Thyroid gland (tissue), 4 donors: Measurements from ENCODE around the gene RNASEH2A. TPM values are rescaled to one million over a fixed set of nuclear protein-coding genes. Genes with fewer than 3 reads are reported as not detected.

Source experiments
- DNase-seq, 2 donors: peaks; one replicate each; pipeline ENCODE4 v3.0.0-alpha.2; 2019
- H3K27ac ChIP-seq, 3 donors: fragments of 200-600 bp; sonication (generic); 1 replicate in 2 of 3; 2 replicates in 1 of 3; pipeline ENCODE4 v1.5.1; 2016 to 2019; ENCODE audit warnings: mild to moderate bottlenecking in 1 of 3, moderate library complexity in 1 of 3
- H3K27me3 ChIP-seq: fragments of 200-600 bp; sonication (generic); one replicate; pipeline ENCODE4 v1.5.1; 2019
- H3K36me3 ChIP-seq, 2 donors: fragments of 200-600 bp; sonication (generic); one replicate each; pipeline ENCODE4 v1.5.1; 2016 to 2019
- H3K4me1 ChIP-seq, 2 donors: fragments of 200-600 bp; sonication (generic); one replicate each; pipeline ENCODE4 v1.5.1; 2017 to 2019
- H3K4me3 ChIP-seq, 3 donors: fragments of 200-600 bp; sonication (generic); replicated peaks in 1 of 3; 1 replicate in 2 of 3; 2 replicates in 1 of 3; pipeline ENCODE4 v1.5.1; 2016; ENCODE audit warnings: mild to moderate bottlenecking in 1 of 3
- H3K9me3 ChIP-seq: fragments of 200-600 bp; sonication (generic); one replicate; pipeline ENCODE4 v1.5.1; 2017
- POLR2A ChIP-seq, 2 donors: fragments of 450-650 bp; IDR thresholded peaks; one replicate each; pipeline ENCODE4 v1.6.1; 2017; ENCODE audit warnings: antibody characterized with exemption in 2 of 2, mild to moderate bottlenecking in 2 of 2, moderate library complexity in 1 of 2
- WGBS, 2 donors: methylation state at CpG; one replicate each; pipeline ENCODE4 v1.1.5; 2017; 5-methylcytosine and 5-hydroxymethylcytosine counted together
- intact Hi-C: fragments of 100-400 bp; cut with DNase I; formaldehyde crosslinking; loops from one replicate; pipeline ENCODE4 v1.15.1; 2023
- total RNA-seq, 4 donors: library from RNA; depleted of rRNA; stranded (reverse); fragments of >200 nt; gene quantifications; one replicate each; pipeline ENCODE4 v1.2.3, GENCODE V29; 2016
- TF ChIP-seq, protein P1 (sequence below), 6 experiments: fragments of 200-600 bp in 3 of 6; fragments of 450-650 bp in 3 of 6; sonication (generic) in 3 of 6; IDR thresholded peaks; one replicate each; pipeline ENCODE4 v1.5.1; 2016 to 2019; ENCODE audit warnings: antibody characterized with exemption in 6 of 6, mild to moderate bottlenecking in 2 of 6, inconsistent platforms in 1 of 6, moderate library complexity in 1 of 6

The RNASEH2A gene
- total RNA-seq, 4 donors from 2014 or later = 1.5 to 11.8 (median 5.4) TPM

DNA sequence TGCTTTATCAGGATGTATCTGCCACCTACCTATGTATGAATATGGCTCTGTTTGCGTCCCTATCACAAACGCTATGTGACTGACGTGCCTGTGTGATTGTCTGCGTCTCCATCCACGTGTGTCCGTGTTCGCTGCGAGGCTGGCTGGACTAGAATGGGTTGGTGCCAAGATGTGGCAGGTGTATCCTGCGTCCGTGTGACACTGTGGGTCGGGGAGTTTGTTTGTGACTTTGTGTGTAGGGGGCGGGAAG, 24.3 kb upstream of the RNASEH2A start:
- WGBS, 2 donors = 3 to 8% methylated on average over 8 to 12 of the region's 12 CpGs
- DNase-seq = peak; percentile 74 to 79
- no peaks in the 10 kb centered on the region for H3K36me3 ChIP-seq
- peak overlapping the region in 1 of 3 donors; percentile 46 for H3K4me3 ChIP-seq
- no peaks in the 10 kb centered on the region for H3K9me3 ChIP-seq
- intact Hi-C loops = no loop called here
- H3K4me1 ChIP-seq = peaks cover 51 to 71% of the 10 kb centered on the region in 2 donors
- no peaks in the 10 kb centered on the region for H3K27me3 ChIP-seq
- H3K27ac ChIP-seq = peak overlapping the region; percentile 96 to 99 (median 96)
- TF ChIP-seq, protein P1, sequence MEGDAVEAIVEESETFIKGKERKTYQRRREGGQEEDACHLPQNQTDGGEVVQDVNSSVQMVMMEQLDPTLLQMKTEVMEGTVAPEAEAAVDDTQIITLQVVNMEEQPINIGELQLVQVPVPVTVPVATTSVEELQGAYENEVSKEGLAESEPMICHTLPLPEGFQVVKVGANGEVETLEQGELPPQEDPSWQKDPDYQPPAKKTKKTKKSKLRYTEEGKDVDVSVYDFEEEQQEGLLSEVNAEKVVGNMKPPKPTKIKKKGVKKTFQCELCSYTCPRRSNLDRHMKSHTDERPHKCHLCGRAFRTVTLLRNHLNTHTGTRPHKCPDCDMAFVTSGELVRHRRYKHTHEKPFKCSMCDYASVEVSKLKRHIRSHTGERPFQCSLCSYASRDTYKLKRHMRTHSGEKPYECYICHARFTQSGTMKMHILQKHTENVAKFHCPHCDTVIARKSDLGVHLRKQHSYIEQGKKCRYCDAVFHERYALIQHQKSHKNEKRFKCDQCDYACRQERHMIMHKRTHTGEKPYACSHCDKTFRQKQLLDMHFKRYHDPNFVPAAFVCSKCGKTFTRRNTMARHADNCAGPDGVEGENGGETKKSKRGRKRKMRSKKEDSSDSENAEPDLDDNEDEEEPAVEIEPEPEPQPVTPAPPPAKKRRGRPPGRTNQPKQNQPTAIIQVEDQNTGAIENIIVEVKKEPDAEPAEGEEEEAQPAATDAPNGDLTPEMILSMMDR (IDR thresholded peaks at IDR 0.05) = peak in 1 of 6 experiments; percentile 1
- no peak for TF ChIP-seq POLR2A (IDR thresholded peaks at IDR 0.05)

DNA sequence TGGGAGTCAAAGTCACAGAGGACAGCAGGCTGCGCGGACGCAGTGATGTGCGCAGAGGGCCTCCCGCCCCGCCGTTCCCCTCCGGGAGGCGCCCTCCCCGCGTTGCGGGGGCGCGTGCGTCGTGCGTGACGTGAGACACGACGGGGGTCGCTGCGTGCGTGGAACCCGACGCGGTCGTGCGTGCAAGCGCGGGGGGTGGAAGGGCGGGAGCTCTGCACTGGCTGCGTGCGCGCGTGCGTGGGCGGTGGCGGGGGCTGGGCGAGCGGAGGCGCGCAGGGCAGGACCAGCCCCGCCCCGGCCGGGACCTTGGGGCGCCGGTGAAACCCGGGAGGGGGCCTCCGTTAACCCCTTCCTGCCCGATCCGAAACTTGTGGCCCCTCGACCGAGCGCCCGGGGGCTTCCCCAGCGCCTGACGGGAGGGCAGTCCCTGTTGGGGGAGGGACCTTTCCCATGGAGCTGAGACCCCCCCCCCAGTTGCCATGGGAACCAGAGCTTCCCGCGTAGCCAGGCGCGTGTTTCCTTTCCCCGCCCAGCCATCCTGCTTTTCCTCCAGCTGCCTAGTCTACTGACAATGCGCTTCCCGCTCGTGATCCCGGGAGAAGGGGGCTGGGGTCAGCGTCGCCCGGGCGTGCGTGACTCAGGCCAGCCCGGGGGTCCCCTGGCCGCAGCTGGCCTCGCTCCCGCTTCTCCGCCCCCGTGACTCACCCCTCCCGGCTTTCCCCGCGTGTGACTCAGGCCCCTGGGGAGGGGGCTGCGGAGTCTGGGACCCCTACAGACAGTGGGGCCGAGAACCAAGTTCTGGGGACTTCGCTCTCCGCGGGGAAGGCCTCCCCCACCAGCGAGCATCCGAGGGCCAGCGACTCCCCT, 23.7 kb upstream of the RNASEH2A start:
- peak overlapping the region; percentile 96 to 99 (median 96) for H3K27ac ChIP-seq
- H3K36me3 ChIP-seq = no peaks in the 10 kb centered on the region
- H3K27me3 ChIP-seq = no peaks in the 10 kb centered on the region
- intact Hi-C loops = no loop called here
- TF ChIP-seq, protein P1 (IDR thresholded peaks at IDR 0.05) = peak in 2 of 6 experiments; percentile 0 to 13
- TF ChIP-seq POLR2A (IDR thresholded peaks at IDR 0.05) = peak; percentile 49 to 61
- peaks cover 56 to 73% of the 10 kb centered on the region in 2 donors for H3K4me1 ChIP-seq
- H3K4me3 ChIP-seq = peak overlapping the region in 2 of 3 donors; percentile 10 to 46
- 0 to 4% methylated on average over 4 to 14 of the region's 88 CpGs for WGBS, 2 donors
- peak; percentile 84 to 85 for DNase-seq
- H3K9me3 ChIP-seq = no peaks in the 10 kb centered on the region

DNA sequence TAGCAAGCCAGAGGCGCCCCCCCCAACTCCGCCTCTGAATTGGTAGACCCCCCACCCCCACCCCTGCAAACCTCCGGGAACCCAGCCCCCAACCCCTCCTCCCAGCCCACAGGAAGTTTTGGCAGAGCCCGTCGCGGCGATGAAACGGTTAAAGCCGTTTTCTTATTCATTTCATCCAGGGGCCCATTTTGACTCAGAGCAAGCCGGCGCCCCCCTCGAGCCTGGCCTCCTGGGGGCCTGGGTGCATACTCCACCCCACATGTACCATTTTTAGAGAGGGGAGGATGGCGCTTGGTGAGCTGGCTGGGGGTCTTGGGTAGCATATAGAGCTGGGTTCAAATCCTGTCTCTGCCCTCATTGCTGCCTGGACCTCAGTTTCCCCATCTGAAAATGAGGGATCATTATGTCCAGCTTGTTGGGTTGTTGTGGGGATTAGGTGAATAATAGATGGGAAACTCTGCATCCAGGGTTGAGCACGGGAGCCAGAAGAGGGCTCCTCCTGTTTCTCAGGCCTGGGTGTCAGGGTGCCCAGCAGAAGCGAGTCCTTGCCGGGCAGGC, 23.0 kb upstream of the RNASEH2A start:
- no peak for DNase-seq
- intact Hi-C loops = no loop called here
- peaks cover 60 to 80% of the 10 kb centered on the region in 2 donors for H3K4me1 ChIP-seq
- 13 to 17% methylated on average over 10 to 11 of the region's 16 CpGs for WGBS, 2 donors
- peak overlapping the region; percentile 96 to 99 (median 96) for H3K27ac ChIP-seq
- peak in 1 of 2 donors; percentile 32 for TF ChIP-seq POLR2A (IDR thresholded peaks at IDR 0.05)
- TF ChIP-seq, protein P1 (IDR thresholded peaks at IDR 0.05) = no peak
- H3K4me3 ChIP-seq = peak overlapping the region in 1 of 3 donors; percentile 46
- no peaks in the 10 kb centered on the region for H3K36me3 ChIP-seq
- H3K9me3 ChIP-seq = no peaks in the 10 kb centered on the region
- no peaks in the 10 kb centered on the region for H3K27me3 ChIP-seq

DNA sequence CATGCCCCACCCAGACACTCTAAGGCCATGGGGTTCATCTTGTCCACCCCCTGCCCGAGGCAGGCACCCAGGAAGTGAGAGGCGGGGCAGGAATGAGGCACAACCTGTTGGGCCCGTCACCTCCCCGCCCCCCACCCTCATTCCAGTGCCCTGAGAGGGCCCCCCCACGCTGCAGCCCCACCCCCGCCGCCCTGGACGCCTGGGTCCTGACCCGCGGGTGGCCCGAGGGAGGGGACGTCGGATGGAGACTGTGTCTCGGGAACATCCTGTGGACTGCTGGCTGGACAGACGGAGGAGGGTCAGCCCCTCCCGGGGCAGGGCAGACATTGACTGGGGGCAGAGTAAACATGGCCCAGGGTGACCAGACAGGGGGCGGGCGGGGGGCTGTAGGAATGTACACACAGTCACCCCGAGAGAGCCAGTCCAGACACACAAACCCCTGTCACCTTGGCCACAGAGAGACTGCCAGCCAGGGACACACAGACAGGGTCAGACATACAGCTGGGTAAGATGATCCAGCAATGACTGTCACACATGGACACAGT, 22.5 kb upstream of the RNASEH2A start:
- TF ChIP-seq, protein P1 (IDR thresholded peaks at IDR 0.05) = no peak
- TF ChIP-seq POLR2A (IDR thresholded peaks at IDR 0.05) = no peak
- Histone ChIP-seq H3K4me1 (peaks cover 61 to 80% of the 10 kb centered on the region in 2 donors), H3K9me3 (no peaks in the 10 kb centered on the region), H3K36me3 (no peaks in the 10 kb centered on the region), H3K27ac (peak overlapping the region; percentile 96 to 99 (median 96)), H3K4me3 (no peak overlapping the region), H3K27me3 (no peaks in the 10 kb centered on the region)
- intact Hi-C loops = no loop called here
- 11 to 24% methylated on average over 3 to 6 of the region's 19 CpGs for WGBS, 2 donors
- DNase-seq = peak; percentile 61 to 75
